ENCODE measurements around the gene KMT5B.

KMT5B gene

GRCh38 chr11:68117853-68118470 is 95.1 kb downstream of the KMT5B start:
- no peak for DNase-seq (ENCODE audit: low spot score)

GRCh38 chr11:68116974-68117373 is 96.1 kb downstream of the KMT5B start:
- DNase-seq (ENCODE audit: low spot score), result no peak

- no peak for DNase-seq (ENCODE audit: low spot score)
Observed at GRCh38 chr11:68116126-68116525, 97.0 kb downstream of the KMT5B start.

GRCh38 chr11:68115285-68115684 is 97.8 kb downstream of the KMT5B start:
- DNase-seq (ENCODE audit: low spot score), result no peak

GRCh38 chr11:68113986-68114385 is 99.1 kb downstream of the KMT5B start:
- DNase-seq (ENCODE audit: low spot score), result no peak

- DNase-seq (ENCODE audit: low spot score), result no peak
Observed at GRCh38 chr11:68107689-68108088, 105.4 kb downstream of the KMT5B start.

- no peak for DNase-seq (ENCODE audit: low spot score)
Observed at GRCh38 chr11:68106165-68106940, 106.7 kb downstream of the KMT5B start.

Data from kidney capillary endothelial cell (primary cell).